Measurements from ENCODE around the gene KRT23. TPM values are rescaled to one million over a fixed set of nuclear protein-coding genes. Genes with fewer than 3 reads are reported as not detected.

The KRT23 gene
- total and polyA plus RNA-seq, 2 experiments from 2014 or later = not detected

DNA sequence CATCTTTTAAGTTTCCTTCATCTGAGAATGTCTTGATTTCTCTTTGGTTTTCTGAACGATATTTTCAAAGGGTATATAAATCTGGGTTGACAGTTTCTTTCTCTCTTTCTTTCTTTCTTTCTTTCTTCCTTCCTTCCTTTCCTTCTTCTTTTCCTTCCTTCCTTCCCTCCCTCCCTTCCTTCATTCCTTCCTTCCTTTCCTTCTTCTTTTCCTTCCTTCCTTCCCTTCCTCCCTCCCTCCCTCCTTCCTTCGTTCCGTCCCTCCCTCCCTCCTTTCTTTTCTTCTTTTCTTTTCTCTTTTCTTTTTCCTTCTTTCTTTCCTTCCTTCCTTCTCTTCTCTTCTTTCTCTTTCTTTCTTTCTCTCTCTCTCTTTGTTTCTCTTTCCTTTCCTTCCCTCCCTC, 36.9 kb upstream of the KRT23 start:
- TF ChIP-seq POLR2AphosphoS5 (IDR thresholded peaks at IDR 0.05; ENCODE audit: low read depth) (no peak), ZNF331 (CRISPR knock-in tag; IDR thresholded peaks at IDR 0.05; ENCODE audit: low read depth) (no peak), ETS1 (IDR thresholded peaks at IDR 0.05) (no peak), ZNF114 (CRISPR knock-in tag; IDR thresholded peaks at IDR 0.05) (no peak), EZH2phosphoT487 (IDR thresholded peaks at IDR 0.05; ENCODE audit: unreplicated experiment) (no peak), STAT1 (IDR thresholded peaks at IDR 0.05; ENCODE audit: unreplicated experiment) (no peak), ZNF462 (CRISPR knock-in tag; IDR thresholded peaks at IDR 0.05) (no peak), NANOG (IDR thresholded peaks at IDR 0.05; ENCODE audit: borderline replicate concordance) (no peak), CREB1 (CRISPR knock-in tag; IDR thresholded peaks at IDR 0.05; ENCODE audit: low read depth) (no peak), JUNB (IDR thresholded peaks at IDR 0.05; ENCODE audit: unreplicated experiment) (no peak), EZH2 (IDR thresholded peaks at IDR 0.05; ENCODE audit: low read depth, unreplicated experiment) (no peak)
- TF ChIP-seq, protein P1, sequence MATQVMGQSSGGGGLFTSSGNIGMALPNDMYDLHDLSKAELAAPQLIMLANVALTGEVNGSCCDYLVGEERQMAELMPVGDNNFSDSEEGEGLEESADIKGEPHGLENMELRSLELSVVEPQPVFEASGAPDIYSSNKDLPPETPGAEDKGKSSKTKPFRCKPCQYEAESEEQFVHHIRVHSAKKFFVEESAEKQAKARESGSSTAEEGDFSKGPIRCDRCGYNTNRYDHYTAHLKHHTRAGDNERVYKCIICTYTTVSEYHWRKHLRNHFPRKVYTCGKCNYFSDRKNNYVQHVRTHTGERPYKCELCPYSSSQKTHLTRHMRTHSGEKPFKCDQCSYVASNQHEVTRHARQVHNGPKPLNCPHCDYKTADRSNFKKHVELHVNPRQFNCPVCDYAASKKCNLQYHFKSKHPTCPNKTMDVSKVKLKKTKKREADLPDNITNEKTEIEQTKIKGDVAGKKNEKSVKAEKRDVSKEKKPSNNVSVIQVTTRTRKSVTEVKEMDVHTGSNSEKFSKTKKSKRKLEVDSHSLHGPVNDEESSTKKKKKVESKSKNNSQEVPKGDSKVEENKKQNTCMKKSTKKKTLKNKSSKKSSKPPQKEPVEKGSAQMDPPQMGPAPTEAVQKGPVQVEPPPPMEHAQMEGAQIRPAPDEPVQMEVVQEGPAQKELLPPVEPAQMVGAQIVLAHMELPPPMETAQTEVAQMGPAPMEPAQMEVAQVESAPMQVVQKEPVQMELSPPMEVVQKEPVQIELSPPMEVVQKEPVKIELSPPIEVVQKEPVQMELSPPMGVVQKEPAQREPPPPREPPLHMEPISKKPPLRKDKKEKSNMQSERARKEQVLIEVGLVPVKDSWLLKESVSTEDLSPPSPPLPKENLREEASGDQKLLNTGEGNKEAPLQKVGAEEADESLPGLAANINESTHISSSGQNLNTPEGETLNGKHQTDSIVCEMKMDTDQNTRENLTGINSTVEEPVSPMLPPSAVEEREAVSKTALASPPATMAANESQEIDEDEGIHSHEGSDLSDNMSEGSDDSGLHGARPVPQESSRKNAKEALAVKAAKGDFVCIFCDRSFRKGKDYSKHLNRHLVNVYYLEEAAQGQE (IDR thresholded peaks at IDR 0.05; ENCODE audit: unreplicated experiment) = no peak
- TF ChIP-seq, protein P2, sequence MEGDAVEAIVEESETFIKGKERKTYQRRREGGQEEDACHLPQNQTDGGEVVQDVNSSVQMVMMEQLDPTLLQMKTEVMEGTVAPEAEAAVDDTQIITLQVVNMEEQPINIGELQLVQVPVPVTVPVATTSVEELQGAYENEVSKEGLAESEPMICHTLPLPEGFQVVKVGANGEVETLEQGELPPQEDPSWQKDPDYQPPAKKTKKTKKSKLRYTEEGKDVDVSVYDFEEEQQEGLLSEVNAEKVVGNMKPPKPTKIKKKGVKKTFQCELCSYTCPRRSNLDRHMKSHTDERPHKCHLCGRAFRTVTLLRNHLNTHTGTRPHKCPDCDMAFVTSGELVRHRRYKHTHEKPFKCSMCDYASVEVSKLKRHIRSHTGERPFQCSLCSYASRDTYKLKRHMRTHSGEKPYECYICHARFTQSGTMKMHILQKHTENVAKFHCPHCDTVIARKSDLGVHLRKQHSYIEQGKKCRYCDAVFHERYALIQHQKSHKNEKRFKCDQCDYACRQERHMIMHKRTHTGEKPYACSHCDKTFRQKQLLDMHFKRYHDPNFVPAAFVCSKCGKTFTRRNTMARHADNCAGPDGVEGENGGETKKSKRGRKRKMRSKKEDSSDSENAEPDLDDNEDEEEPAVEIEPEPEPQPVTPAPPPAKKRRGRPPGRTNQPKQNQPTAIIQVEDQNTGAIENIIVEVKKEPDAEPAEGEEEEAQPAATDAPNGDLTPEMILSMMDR (conservative IDR thresholded peaks at IDR 0.05; ENCODE audit: low read depth in 2 of 2) = no peak
- no peaks in the 10 kb centered on the region for H3K4me1 Mint-ChIP-seq
- no peaks in the 10 kb centered on the region for H3F3A ChIP-seq (replicated peaks; ENCODE audit: low read depth)
- 0 out of 2 replicates have a peak, but pooled peaks cover 3% of the 10 kb centered on the region for H3K9me2 ChIP-seq (ENCODE audit: insufficient read depth)
- peaks cover 4% of the 10 kb centered on the region; the same call in 1 of the 3 replicates for H3K9me3 Mint-ChIP-seq
- no peak overlapping the region for H3K4me3 Mint-ChIP-seq
- no peaks in the 10 kb centered on the region for H3K4me1 ChIP-seq (ENCODE audit: insufficient read depth)
- H3K4me2 ChIP-seq = no peak overlapping the region
- no peaks in the 10 kb centered on the region for H3K36me3 ChIP-seq (ENCODE audit: insufficient read depth)
- H3K27me3 Mint-ChIP-seq (ENCODE audit: insufficient read depth, low read depth, poor library complexity) = no peaks in the 10 kb centered on the region
- no peak overlapping the region for H3K27ac Mint-ChIP-seq
- H2AFZ ChIP-seq = no peak overlapping the region
- DNase-seq (ENCODE audit: low spot score) (no peak), ATAC-seq (no peak)
- no peaks in the 10 kb centered on the region for H3K27me3 ChIP-seq (ENCODE audit: insufficient read depth)
- H3K27ac ChIP-seq (ENCODE audit: low read depth) = no peak overlapping the region
- H3K79me2 ChIP-seq (replicated peaks; ENCODE audit: insufficient read depth) = no peaks in the 10 kb centered on the region
- no peak overlapping the region for H3K4me3 ChIP-seq
- no peaks in the 10 kb centered on the region for H3K36me3 Mint-ChIP-seq (ENCODE audit: low read depth)
- H4K20me1 ChIP-seq (replicated peaks; ENCODE audit: insufficient read depth) = no peaks in the 10 kb centered on the region

Data from GM23338 (cell line).